Activated CD8-positive, alpha-beta memory T cell treated with anti-CD3 and anti-CD28 coated beads for 24 hours (primary cell): ENCODE measurements around the gene ELOVL6.
"Not testable (repeated sequence)": the region's sequence is repeated elsewhere in the genome, so short reads cannot be mapped to it uniquely, and the experiment has no call there.

Source experiments
- DNase-seq: peaks from one replicate; pipeline ENCODE4 v3.0.0-alpha.2; 2020

Gene ELOVL6

DNA sequence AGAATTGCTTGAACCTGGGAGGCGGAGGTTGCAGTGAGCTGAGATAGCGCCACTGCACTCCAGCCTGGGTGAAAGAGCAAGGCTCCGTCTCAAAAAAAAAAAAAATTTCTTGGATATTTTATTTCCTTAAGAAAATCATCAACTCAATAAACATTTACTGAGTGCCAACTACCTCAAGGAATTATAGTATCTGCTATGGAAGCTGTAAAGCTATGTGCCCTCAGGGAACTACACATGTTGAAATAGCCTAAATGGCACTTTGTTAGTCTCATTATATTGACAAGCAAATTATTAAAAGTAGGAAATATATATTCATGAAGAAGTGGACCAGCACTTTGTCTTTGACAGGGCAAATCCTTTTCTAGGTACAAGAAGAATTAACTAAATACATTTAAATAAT, 40.8 kb downstream of the ELOVL6 start:
- DNase-seq: no peak

- not testable (repeated sequence) for DNase-seq
Measured at GRCh38 chr4:110157166-110157565, 41.2 kb downstream of the ELOVL6 start.

DNA sequence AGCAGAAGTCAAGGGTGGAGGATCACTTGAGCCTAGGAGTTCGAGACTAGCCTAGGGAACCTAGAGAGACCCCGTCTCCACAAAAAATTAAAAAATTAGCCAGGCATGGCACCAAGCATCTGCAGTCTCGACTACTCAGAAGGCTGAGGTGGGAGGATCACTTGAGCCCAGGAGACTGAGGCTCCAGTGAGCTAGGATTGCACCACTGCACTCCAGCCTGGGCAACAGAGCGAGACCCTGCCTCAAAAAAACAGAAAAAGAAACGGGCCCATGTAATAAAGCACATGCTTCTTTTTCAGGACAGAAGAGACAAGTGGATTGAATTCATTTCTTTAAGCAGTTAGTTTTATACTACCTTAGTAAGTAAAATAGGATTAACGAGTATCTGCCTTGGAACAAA, 42.0 kb downstream of the ELOVL6 start:
- no peak for DNase-seq

- no peak for DNase-seq
Measured at GRCh38 chr4:110155654-110156053, 42.8 kb downstream of the ELOVL6 start.

DNA sequence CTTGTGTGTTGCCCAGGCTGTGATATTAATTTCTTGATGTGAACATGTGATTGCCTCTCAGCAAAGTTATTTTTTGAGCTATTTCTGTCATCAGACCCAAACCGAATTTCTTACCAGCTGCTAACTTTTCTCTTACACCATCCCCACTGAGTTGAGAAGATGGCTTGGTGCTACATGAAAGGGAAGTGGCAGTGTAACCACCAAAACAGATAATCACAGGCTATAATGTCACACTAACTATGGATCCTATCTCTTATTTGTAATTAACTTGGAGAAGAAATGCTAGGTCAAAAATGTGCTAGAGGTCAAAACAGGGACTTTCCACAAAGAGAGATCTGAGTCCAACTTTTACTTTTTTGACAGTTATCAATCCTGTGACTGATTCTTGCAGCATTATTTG, 43.8 kb downstream of the ELOVL6 start:
- DNase-seq: no peak

GRCh38 chr4:110152386-110152785, 46.0 kb downstream of the ELOVL6 start:
- DNase-seq: no peak

DNA sequence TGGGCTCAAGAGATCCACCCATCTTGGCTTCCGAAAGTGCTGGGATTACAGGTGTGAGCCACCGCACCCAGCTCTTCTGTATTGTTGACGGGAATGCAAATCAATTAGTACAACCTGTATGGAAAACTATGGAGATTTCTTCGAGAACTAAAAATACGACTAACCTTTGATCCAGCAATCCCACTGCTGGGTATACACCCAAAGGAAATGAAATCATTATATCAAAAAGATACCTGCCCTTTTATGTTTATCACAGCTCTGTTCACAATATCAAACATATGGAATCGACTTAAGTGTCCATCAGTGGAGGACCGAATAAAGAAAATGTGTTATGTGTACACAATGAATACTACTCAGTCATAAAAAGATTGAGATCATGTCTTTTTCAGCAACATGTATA, 49.3 kb downstream of the ELOVL6 start:
- no peak for DNase-seq

DNA sequence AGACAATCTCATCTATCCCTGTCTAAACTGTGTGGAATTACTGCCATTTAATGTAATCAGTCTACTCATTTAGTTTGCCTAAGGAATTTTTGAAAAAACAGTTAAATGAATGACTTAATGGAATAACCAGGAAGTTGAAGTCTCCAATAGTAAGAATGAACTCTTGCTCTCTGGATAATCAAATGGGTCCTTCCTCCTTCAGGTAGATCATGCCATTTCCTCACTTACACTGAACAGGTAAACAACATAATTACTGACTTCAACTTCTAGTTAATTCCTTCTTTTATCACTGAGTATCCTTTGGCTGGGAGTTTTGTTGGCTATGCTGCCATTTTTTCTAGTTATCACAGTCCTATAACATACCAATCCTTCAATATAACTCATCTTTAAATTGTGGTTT, 56.0 kb downstream of the ELOVL6 start:
- DNase-seq: no peak

GRCh38 chr4:110139815-110140214, 58.6 kb downstream of the ELOVL6 start:
- no peak for DNase-seq

- DNase-seq: no peak
Measured at GRCh38 chr4:110139111-110139510, 59.3 kb downstream of the ELOVL6 start.

GRCh38 chr4:110138551-110138950, 59.9 kb downstream of the ELOVL6 start:
- no peak for DNase-seq

GRCh38 chr4:110137829-110138228, 60.6 kb downstream of the ELOVL6 start:
- DNase-seq: no peak

DNA sequence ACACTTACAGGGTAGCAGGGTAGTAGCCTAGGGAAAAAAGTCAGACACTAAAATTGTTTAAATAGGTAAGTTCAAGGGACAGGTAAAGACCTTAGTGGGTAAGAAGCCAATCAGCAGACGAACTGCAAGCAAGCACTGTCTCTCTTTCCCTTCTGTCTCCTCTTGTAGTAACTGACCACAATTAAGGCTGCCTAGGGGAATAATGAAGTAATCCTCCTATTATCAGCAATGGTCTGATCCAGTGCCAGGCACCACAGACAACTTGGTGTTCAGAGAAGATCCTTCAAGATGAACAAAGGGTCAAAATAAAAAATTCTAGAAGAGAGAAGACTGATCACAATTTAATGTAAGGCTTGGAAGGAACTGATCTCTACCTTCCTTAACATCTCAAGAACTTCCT, 62.9 kb downstream of the ELOVL6 start:
- DNase-seq: no peak

- DNase-seq: no peak
Measured at GRCh38 chr4:110135076-110135475, 63.3 kb downstream of the ELOVL6 start.

- DNase-seq: no peak
Measured at GRCh38 chr4:110134269-110134869, 64.0 kb downstream of the ELOVL6 start.

DNA sequence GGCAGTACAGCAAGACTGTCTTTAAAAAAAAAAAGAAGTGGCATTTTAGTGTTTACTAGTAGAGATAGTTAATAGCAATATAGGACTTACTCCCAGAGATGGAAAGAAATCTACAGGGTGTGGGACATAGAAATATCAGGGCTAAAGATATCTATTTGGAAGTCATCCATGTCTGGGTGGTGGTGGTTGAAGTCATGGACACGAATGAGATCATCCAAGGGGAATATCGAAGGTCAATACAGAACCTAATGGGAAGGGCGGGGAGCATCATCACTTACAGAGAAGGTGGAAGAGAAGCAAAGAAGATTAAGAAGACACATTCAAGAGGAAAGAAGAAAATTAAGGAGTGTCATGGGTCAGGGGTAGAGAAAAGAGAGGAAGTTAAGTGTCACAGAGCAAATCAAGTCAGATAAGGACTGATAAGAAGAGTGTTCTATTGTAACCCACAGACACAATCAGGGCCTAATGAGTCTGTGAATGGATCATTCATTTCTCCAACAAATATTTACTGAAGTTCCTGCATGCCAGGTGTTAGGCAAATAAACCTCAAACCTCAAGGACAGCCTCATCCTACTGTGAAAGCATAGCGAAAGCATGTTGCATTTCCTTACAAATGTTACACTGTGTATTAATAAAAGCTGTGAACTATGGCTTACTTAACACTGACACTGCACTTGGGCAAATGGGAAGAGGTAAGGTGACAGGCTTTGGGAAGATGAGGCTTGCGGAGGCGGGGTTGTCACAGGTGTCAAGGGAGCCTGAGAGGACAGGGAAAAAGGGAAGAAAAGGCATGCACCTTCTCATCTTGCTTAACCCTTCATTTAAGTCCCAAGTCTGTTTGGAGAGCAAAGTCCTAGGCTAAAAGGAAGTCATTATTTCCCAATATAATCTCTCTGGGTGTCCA, 65.3 kb downstream of the ELOVL6 start:
- DNase-seq: no peak

DNA sequence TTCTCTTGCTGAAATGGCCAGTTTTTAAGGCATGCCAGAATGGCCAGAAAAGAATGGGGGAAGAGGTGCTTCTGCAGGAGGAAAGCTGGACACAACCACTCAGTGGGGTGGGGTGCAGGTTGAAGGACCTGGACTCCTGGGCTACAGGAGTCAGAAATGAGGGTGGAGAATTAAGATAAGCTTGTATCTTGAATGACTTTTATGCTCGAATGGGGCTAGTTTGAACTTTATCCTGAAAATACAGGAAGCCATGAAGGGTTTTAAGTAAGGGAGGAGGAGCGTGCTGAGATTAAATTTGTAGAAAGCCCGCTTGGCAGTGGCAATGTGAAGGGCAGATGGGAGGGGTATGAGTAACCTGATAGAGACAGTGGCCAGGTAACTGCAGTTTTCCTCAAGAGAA, 66.5 kb downstream of the ELOVL6 start:
- no peak for DNase-seq

GRCh38 chr4:110130576-110131358, 67.6 kb downstream of the ELOVL6 start:
- DNase-seq: no peak

DNA sequence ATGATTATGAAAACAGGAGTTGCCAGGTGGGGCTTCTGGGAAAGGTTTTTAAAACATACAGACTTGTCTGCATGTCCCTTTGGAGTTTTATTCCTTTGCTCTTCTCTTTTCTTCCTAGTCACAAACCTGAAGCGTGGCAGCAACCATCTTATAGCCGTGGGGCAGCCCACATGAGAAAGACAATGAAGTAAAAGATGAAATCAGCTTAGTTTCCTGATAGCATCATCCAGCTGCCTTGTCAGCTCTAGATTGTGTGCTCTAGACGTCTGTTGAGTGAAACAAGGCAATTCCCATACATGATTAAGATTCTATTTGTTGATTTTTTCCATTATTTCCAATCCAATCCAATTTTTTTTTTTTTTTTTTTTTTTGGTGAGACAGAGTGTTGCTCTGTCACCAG, 68.9 kb downstream of the ELOVL6 start:
- DNase-seq: no peak

- DNase-seq: no peak
Measured at GRCh38 chr4:110128472-110128919, 69.9 kb downstream of the ELOVL6 start.

- DNase-seq: no peak
Measured at GRCh38 chr4:110128029-110128428, 70.4 kb downstream of the ELOVL6 start.

DNA sequence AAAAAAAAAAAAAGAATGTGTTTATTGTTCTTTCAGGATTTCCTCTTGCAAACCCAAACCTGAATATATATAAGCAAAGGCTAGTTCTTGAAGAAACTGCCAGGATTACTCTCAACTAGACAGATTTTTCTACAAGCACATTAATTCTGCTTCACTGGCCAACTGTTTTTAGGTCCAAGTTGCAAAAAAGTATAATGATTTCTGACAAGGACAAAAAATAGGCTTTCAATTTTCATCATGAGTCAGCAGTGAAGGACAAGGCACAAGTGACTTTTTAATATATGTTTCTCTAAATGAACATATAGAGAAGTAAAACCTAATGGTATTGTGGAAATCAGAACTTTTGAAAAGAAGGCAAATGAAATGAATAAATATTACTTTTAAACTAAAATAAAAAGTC, 73.7 kb downstream of the ELOVL6 start:
- no peak for DNase-seq

DNA sequence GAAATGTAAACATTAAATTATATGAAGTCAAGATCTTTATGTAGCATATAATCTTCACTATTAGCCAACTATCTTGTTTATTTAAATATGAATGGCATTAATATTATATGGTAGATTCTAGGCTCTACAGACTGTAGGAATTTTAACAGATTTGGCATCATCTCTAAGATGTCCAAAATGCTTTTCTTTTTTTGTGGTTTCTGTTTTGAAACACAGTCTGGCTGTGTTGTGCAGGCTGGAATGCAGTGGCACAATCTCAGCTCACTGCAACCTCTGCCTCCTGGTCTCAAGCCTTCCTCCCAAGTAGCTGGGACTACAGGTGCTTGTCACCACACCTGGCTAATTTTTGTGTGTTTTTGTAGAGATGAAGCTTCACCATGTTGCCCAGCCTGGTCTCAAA, 76.2 kb downstream of the ELOVL6 start:
- no peak for DNase-seq

DNA sequence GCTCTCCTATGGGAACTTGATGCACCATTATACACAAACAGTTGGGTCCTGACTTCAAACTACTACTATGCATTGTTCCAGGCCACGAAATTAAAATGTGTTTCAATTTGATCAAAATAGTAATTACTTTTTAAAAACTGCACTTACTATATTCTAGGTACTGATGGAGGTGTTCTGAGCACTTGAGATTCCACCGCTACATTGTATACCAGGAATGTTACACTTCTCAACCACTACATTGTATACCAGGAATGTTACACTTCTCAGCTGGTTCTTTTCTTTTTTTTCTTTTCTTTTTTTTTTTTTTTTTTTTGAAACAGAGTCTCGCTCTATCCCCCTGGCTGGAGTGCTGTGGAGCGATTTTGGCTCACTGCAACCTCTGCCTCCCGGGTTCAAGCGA, 77.9 kb downstream of the ELOVL6 start:
- DNase-seq: no peak
